ENCODE results near the gene PIK3C2G. TPM values are rescaled to one million over a fixed set of nuclear protein-coding genes. Genes with fewer than 3 reads are reported as not detected.

PIK3C2G gene
- total RNA-seq, 1 experiment from 2014 or later: not detected

- no peaks in the 10 kb centered on the region for H3K9me2 ChIP-seq (ENCODE audit: insufficient read depth)
- H3K4me1 ChIP-seq (ENCODE audit: control insufficient read depth in 1 of 2, insufficient read depth in 2 of 2, low read length in 2 of 2): no peaks in the 10 kb centered on the region
- H2AFZ ChIP-seq (ENCODE audit: low read depth, low read length, poor library complexity, severe bottlenecking): no peak overlapping the region
- no peaks in the 10 kb centered on the region for H3K9me3 ChIP-seq (ENCODE audit: control insufficient read depth in 1 of 2, insufficient read depth in 1 of 2, low read depth in 1 of 2, low read length in 2 of 2)
- no TSS peak for BruUV-seq (replicated peaks)
- H3K9ac ChIP-seq (ENCODE audit: low read length): no peak overlapping the region
- no peak overlapping the region for H3K4me3 ChIP-seq (replicated peaks in 1 of 2; ENCODE audit: low read depth in 1 of 2, low read length in 2 of 2)
- no peaks in the 10 kb centered on the region for H3K36me3 ChIP-seq (ENCODE audit: control insufficient read depth in 1 of 2, insufficient read depth in 2 of 2, low read length in 2 of 2)
- H4K20me1 ChIP-seq (ENCODE audit: insufficient read depth): no peaks in the 10 kb centered on the region
- TF ChIP-seq CBX3 (IDR thresholded peaks at IDR 0.05; ENCODE audit: low read depth): no peak
- no peak for TF ChIP-seq ELF1 (IDR thresholded peaks at IDR 0.05; ENCODE audit: borderline replicate concordance, low read depth)
- TF ChIP-seq RAD21 (IDR thresholded peaks at IDR 0.05; ENCODE audit: low read depth): no peak
- no peak for TF ChIP-seq POLR2A (IDR thresholded peaks at IDR 0.05; ENCODE audit: borderline replicate concordance, extremely low read depth, insufficient read depth, insufficient read length)
- TF ChIP-seq CEBPB (IDR thresholded peaks at IDR 0.05; ENCODE audit: low read depth): peak; percentile 76
- POLR2A ChIA-PET: no interaction called here
- no peak overlapping the region for H3K4me2 ChIP-seq (ENCODE audit: low read length)
- intact Hi-C loops (cut with micrococcal nuclease): no loop called here
- no peak for ATAC-seq
- H3K79me2 ChIP-seq (ENCODE audit: insufficient read depth, low read length): no peaks in the 10 kb centered on the region
- RAD21 ChIA-PET (ENCODE audit: low non-redundant PET in 1 of 2, low total read pairs in 2 of 2, uncharacterized antibody in 2 of 2, unreplicated experiment in 2 of 2): no interaction called here
- H3K27me3 ChIP-seq (ENCODE audit: insufficient read depth, low read length): 0 out of 2 replicates have a peak, but pooled peaks cover 3% of the 10 kb centered on the region
- H3K27ac ChIP-seq (ENCODE audit: low read depth, low read length): no peak overlapping the region
- no peak for DNase-seq (ENCODE audit: low read depth, low spot score)
- CTCF ChIA-PET: no interaction called here
These were observed 121.9 kb downstream of the PIK3C2G start for GRCh38 chr12:18383203-18383602.

DNA sequence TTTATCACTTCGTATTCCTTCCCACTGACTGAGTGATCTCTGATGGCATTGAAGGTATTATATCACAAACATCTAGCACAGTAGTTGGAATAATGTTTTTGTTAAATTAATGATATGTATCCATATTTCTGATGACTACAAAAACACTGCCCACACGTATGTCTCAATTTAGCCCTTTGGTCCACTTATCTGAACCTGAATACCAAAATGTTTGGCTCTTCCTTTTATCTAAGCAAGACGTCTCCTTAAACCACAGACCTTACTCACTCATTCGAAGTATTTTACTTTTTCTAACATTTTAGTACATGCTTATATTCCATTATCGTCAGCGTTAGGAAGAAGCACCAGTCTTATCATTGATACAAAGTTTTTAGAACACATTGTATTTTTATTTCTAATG lies 126.4 kb downstream of the PIK3C2G start:
- no peaks in the 10 kb centered on the region for H3K4me1 ChIP-seq (ENCODE audit: control insufficient read depth in 1 of 2, insufficient read depth in 2 of 2, low read length in 2 of 2)
- no peak overlapping the region for H3K4me3 ChIP-seq (replicated peaks in 1 of 2; ENCODE audit: low read depth in 1 of 2, low read length in 2 of 2)
- no peaks in the 10 kb centered on the region for H4K20me1 ChIP-seq (ENCODE audit: insufficient read depth)
- no peaks in the 10 kb centered on the region for H3K79me2 ChIP-seq (ENCODE audit: insufficient read depth, low read length)
- POLR2A ChIA-PET: no interaction called here
- no TSS peak for BruUV-seq (replicated peaks)
- no peaks in the 10 kb centered on the region for H3K9me3 ChIP-seq (ENCODE audit: control insufficient read depth in 1 of 2, insufficient read depth in 1 of 2, low read depth in 1 of 2, low read length in 2 of 2)
- no peaks in the 10 kb centered on the region for H3K27me3 ChIP-seq (ENCODE audit: insufficient read depth, low read length)
- no peak overlapping the region for H3K9ac ChIP-seq (ENCODE audit: low read length)
- no peak overlapping the region for H2AFZ ChIP-seq (ENCODE audit: low read depth, low read length, poor library complexity, severe bottlenecking)
- ATAC-seq (no peak), DNase-seq (ENCODE audit: low read depth, low spot score) (no peak)
- no peaks in the 10 kb centered on the region for H3K36me3 ChIP-seq (ENCODE audit: control insufficient read depth in 1 of 2, insufficient read depth in 2 of 2, low read length in 2 of 2)
- H3K27ac ChIP-seq (ENCODE audit: low read depth, low read length): no peak overlapping the region
- RAD21 ChIA-PET (ENCODE audit: low non-redundant PET in 1 of 2, low total read pairs in 2 of 2, uncharacterized antibody in 2 of 2, unreplicated experiment in 2 of 2): no interaction called here
- intact Hi-C loops (cut with micrococcal nuclease): no loop called here
- TF ChIP-seq EZH2 (IDR thresholded peaks at IDR 0.05): no peak
- no peak for TF ChIP-seq FOSL1 (IDR thresholded peaks at IDR 0.05; ENCODE audit: low read depth)
- no peak for TF ChIP-seq EGR1 (IDR thresholded peaks at IDR 0.05; ENCODE audit: low read depth)
- H3K9me2 ChIP-seq (ENCODE audit: insufficient read depth): no peaks in the 10 kb centered on the region
- CTCF ChIA-PET: no interaction called here
- H3K4me2 ChIP-seq (ENCODE audit: low read length): no peak overlapping the region

Data from HCT116 (cell line).